ENCODE results near the gene ADGRV1.

Gene ADGRV1

GRCh38 chr5:90545511-90545910 lies 13.1 kb upstream of the ADGRV1 start:
- Mint-ChIP-seq H3K36me3 (ENCODE audit: low read depth) (no peaks in the 10 kb centered on the region), H3K4me3 (no peak overlapping the region), H3K27ac (no peak overlapping the region), H3K27me3 (peaks cover 16% of the 10 kb centered on the region), H3K4me1 (ENCODE audit: low read depth) (peaks cover 7% of the 10 kb centered on the region), H3K9me3 (no peaks in the 10 kb centered on the region)
- intact Hi-C loops (cut with micrococcal nuclease), result no loop called here

GRCh38 chr5:90546216-90546837 lies 12.3 kb upstream of the ADGRV1 start:
- H3K36me3 Mint-ChIP-seq (ENCODE audit: low read depth), result no peaks in the 10 kb centered on the region
- H3K27me3 Mint-ChIP-seq, result peaks cover 18% of the 10 kb centered on the region
- intact Hi-C loops (cut with micrococcal nuclease), result no loop called here

GRCh38 chr5:90547072-90547536 lies 11.5 kb upstream of the ADGRV1 start:
- Mint-ChIP-seq H3K27ac (no peak overlapping the region), H3K27me3 (peaks cover 24% of the 10 kb centered on the region), H3K9me3 (no peaks in the 10 kb centered on the region), H3K4me1 (ENCODE audit: low read depth) (peaks cover 14% of the 10 kb centered on the region), H3K4me3 (no peak overlapping the region), H3K36me3 (ENCODE audit: low read depth) (no peaks in the 10 kb centered on the region)
- intact Hi-C loops (cut with micrococcal nuclease), result no loop called here

More at GRCh38 chr5:90546216-90546837, 12.3 kb upstream of the ADGRV1 start:
- no peaks in the 10 kb centered on the region for H3K9me3 Mint-ChIP-seq
- no peak overlapping the region for H3K4me3 Mint-ChIP-seq
- H3K27ac Mint-ChIP-seq, result no peak overlapping the region
- peaks cover 7% of the 10 kb centered on the region for H3K4me1 Mint-ChIP-seq (ENCODE audit: low read depth)

- Mint-ChIP-seq H3K36me3 (ENCODE audit: low read depth) (no peaks in the 10 kb centered on the region), H3K27ac (no peak overlapping the region), H3K4me1 (ENCODE audit: low read depth) (peaks cover 15% of the 10 kb centered on the region), H3K4me3 (no peak overlapping the region), H3K27me3 (peaks cover 34% of the 10 kb centered on the region), H3K9me3 (no peaks in the 10 kb centered on the region)
- intact Hi-C loops (cut with micrococcal nuclease), result no loop called here
These were observed 10.5 kb upstream of the ADGRV1 start for GRCh38 chr5:90548069-90548593.

GRCh38 chr5:90549223-90549622 lies 9.4 kb upstream of the ADGRV1 start:
- Mint-ChIP-seq H3K27me3 (peaks cover 38% of the 10 kb centered on the region), H3K9me3 (no peaks in the 10 kb centered on the region), H3K36me3 (ENCODE audit: low read depth) (no peaks in the 10 kb centered on the region), H3K27ac (no peak overlapping the region), H3K4me1 (ENCODE audit: low read depth) (peaks cover 15% of the 10 kb centered on the region), H3K4me3 (no peak overlapping the region)
- intact Hi-C loops (cut with micrococcal nuclease), result no loop called here

- intact Hi-C loops (cut with micrococcal nuclease), result no loop called here
- Mint-ChIP-seq H3K4me3 (no peak overlapping the region), H3K27ac (no peak overlapping the region), H3K4me1 (ENCODE audit: low read depth) (peaks cover 15% of the 10 kb centered on the region), H3K27me3 (peaks cover 40% of the 10 kb centered on the region), H3K36me3 (ENCODE audit: low read depth) (no peaks in the 10 kb centered on the region), H3K9me3 (no peaks in the 10 kb centered on the region)
These were observed 8.8 kb upstream of the ADGRV1 start for GRCh38 chr5:90549729-90550275.

GRCh38 chr5:90550963-90551362 lies 7.6 kb upstream of the ADGRV1 start:
- Mint-ChIP-seq H3K27me3 (peaks cover 48% of the 10 kb centered on the region), H3K36me3 (ENCODE audit: low read depth) (no peaks in the 10 kb centered on the region), H3K4me1 (ENCODE audit: low read depth) (peaks cover 15% of the 10 kb centered on the region), H3K9me3 (no peaks in the 10 kb centered on the region), H3K4me3 (no peak overlapping the region), H3K27ac (no peak overlapping the region)
- intact Hi-C loops (cut with micrococcal nuclease), result no loop called here

DNA sequence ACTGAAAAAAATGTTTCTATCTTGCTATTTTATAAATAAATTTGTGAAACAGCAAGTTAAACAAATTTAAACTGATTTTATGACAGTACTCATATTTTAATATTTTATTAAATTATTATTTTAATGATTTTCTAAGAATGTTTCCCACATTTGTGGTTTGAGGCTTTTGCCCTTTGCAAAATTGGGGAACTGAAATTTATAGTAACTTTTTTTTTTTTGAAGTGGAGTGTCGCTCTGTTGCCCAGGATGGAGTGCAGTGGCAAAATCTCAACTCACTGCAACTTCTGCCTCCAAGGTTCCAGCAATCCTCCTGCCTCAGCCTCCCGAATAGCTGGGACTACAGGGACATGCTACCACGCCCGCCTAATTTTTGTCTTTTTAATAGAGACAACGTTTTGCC lies 7.2 kb upstream of the ADGRV1 start:
- intact Hi-C loops (cut with micrococcal nuclease), result no loop called here
- peaks cover 15% of the 10 kb centered on the region for H3K4me1 Mint-ChIP-seq (ENCODE audit: low read depth)
- no peak overlapping the region for H3K27ac Mint-ChIP-seq
- peaks cover 52% of the 10 kb centered on the region for H3K27me3 Mint-ChIP-seq
- no peaks in the 10 kb centered on the region for H3K36me3 Mint-ChIP-seq (ENCODE audit: low read depth)
- no peak overlapping the region for H3K4me3 Mint-ChIP-seq
- H3K9me3 Mint-ChIP-seq, result no peaks in the 10 kb centered on the region

GRCh38 chr5:90553711-90554110 lies 4.9 kb upstream of the ADGRV1 start:
- intact Hi-C loops (cut with micrococcal nuclease), result no loop called here
- Mint-ChIP-seq H3K27me3 (peaks cover 74% of the 10 kb centered on the region), H3K9me3 (no peaks in the 10 kb centered on the region), H3K27ac (no peak overlapping the region), H3K36me3 (ENCODE audit: low read depth) (no peaks in the 10 kb centered on the region), H3K4me1 (ENCODE audit: low read depth) (peaks cover 23% of the 10 kb centered on the region), H3K4me3 (no peak overlapping the region)

GRCh38 chr5:90554358-90555006 lies 4.1 kb upstream of the ADGRV1 start:
- no peak overlapping the region for H3K27ac Mint-ChIP-seq
- H3K4me1 Mint-ChIP-seq (ENCODE audit: low read depth), result peaks cover 28% of the 10 kb centered on the region
- no peak overlapping the region for H3K4me3 Mint-ChIP-seq
- no peaks in the 10 kb centered on the region for H3K9me3 Mint-ChIP-seq
- H3K27me3 Mint-ChIP-seq, result peaks cover 80% of the 10 kb centered on the region
- H3K36me3 Mint-ChIP-seq (ENCODE audit: low read depth), result no peaks in the 10 kb centered on the region
- intact Hi-C loops (cut with micrococcal nuclease), result no loop called here

DNA sequence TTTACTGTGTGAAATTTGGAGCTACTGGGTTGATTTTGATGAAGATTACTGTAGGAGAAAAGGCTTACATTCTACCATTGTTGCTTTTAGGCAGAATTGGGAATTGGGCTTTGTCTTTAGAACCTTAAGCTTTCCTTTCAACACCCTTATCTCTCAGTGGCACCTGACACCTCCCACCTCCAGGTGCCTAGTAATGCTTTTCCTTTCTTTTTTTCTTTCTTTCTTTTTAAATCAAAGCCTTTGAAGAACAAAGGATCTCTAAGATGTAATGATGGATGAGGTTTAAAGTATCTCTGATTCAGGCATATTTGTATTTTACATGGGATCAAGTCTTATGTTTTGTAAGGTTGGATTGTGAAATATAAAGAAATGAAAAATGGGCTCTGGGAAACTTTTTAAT lies 2.9 kb upstream of the ADGRV1 start:
- Mint-ChIP-seq H3K36me3 (ENCODE audit: low read depth) (no peaks in the 10 kb centered on the region), H3K9me3 (no peaks in the 10 kb centered on the region), H3K27ac (no peak overlapping the region), H3K4me3 (no peak overlapping the region), H3K4me1 (ENCODE audit: low read depth) (peaks cover 21% of the 10 kb centered on the region), H3K27me3 (peaks cover 79% of the 10 kb centered on the region)
- intact Hi-C loops (cut with micrococcal nuclease), result no loop called here

DNA sequence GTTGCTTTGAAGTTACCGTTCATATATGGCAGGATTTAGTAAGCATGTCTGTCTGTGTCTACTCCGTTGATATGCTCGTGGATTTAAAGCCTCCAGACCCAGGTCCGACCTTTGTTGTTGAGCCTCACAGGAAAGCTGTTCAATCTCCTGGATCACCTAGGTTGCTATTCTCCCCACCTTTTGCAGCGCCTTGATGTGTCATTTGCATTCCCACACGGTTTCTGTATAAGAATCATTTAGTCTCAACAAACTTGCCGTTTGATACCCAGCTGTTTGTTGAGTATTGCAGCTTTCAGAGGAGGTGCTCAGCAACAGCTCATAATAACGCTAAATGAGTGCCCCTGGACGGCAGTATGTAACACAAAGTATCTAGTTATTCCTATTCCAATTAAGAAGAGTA lies 1.2 kb upstream of the ADGRV1 start:
- intact Hi-C loops (cut with micrococcal nuclease), result no loop called here

GRCh38 chr5:90557871-90558270 lies 726 bp upstream of the ADGRV1 start:
- Mint-ChIP-seq H3K27ac (no peak overlapping the region), H3K4me1 (ENCODE audit: low read depth) (peaks cover 13% of the 10 kb centered on the region), H3K4me3 (no peak overlapping the region), H3K36me3 (ENCODE audit: low read depth) (no peaks in the 10 kb centered on the region), H3K9me3 (no peaks in the 10 kb centered on the region), H3K27me3 (peaks cover 73% of the 10 kb centered on the region)
- intact Hi-C loops (cut with micrococcal nuclease), result no loop called here

More for the DNA sequence above, 1.2 kb upstream of the ADGRV1 start:
- Mint-ChIP-seq H3K4me3 (no peak overlapping the region), H3K9me3 (no peaks in the 10 kb centered on the region), H3K4me1 (ENCODE audit: low read depth) (peaks cover 13% of the 10 kb centered on the region), H3K27ac (no peak overlapping the region), H3K27me3 (peaks cover 78% of the 10 kb centered on the region), H3K36me3 (ENCODE audit: low read depth) (no peaks in the 10 kb centered on the region)

GRCh38 chr5:90560771-90561170 lies 2.2 kb downstream of the ADGRV1 start:
- Mint-ChIP-seq H3K9me3 (no peaks in the 10 kb centered on the region), H3K36me3 (ENCODE audit: low read depth) (no peaks in the 10 kb centered on the region), H3K27me3 (peaks cover 52% of the 10 kb centered on the region), H3K4me3 (no peak overlapping the region), H3K4me1 (ENCODE audit: low read depth) (peaks cover 13% of the 10 kb centered on the region), H3K27ac (no peak overlapping the region)
- intact Hi-C loops (cut with micrococcal nuclease), result no loop called here

Measured in dendritic cell treated with granulocyte-macrophage colony-stimulating factor and Interleukin-4, amounts not matched to agents 40 ng/mL and 50 ng/mL, for 4 days (primary cell).